ENCODE data around the gene RFTN2. TPM values are rescaled to one million over a fixed set of nuclear protein-coding genes. Genes with fewer than 3 reads are reported as not detected.

The RFTN2 gene
- total and polyA plus RNA-seq, 4 donors: 0.40 to 22.6 (median 2.0) TPM

GRCh38 chr2:197598450-197598849, 76.9 kb downstream of the RFTN2 start:
- DNase-seq: no peak
- no peaks in the 10 kb centered on the region for H3K4me1 ChIP-seq (ENCODE audit: control insufficient read depth in 5 of 5, insufficient read depth in 5 of 5, low read length in 5 of 5)
- no peak overlapping the region for H3K4me3 ChIP-seq
- ATAC-seq (ENCODE audit: insufficient read depth, low FRiP score): no peak
- H3K27me3 ChIP-seq (ENCODE audit: control insufficient read depth in 3 of 3, insufficient read depth in 3 of 3, low read length in 2 of 3): no peaks in the 10 kb centered on the region
- H3K9me3 ChIP-seq (ENCODE audit: control insufficient read depth in 4 of 4, insufficient read depth in 3 of 4, low read length in 3 of 4): no peaks in the 10 kb centered on the region
- H3K36me3 ChIP-seq (ENCODE audit: control insufficient read depth in 4 of 4, insufficient read depth in 4 of 4, low read length in 4 of 4): peaks cover 0 to 14% (median 7%) of the 10 kb centered on the region in 4 donors
- no peak overlapping the region for H3K9ac ChIP-seq (ENCODE audit: insufficient read depth in 1 of 2, low read length in 2 of 2)
- no peak overlapping the region for H3K27ac ChIP-seq (ENCODE audit: low read depth in 1 of 2, low read length in 1 of 2)
- 93 to 97% methylated on average over 5 of the region's 5 CpGs for WGBS, 2 donors
- no peak for TF ChIP-seq CTCF (IDR thresholded peaks at IDR 0.05; ENCODE audit: control extremely low read depth, extremely low read depth)

- Histone ChIP-seq H3K27me3 (ENCODE audit: control insufficient read depth in 3 of 3, insufficient read depth in 3 of 3, low read length in 2 of 3) (no peaks in the 10 kb centered on the region), H3K4me3 (no peak overlapping the region), H3K9ac (ENCODE audit: insufficient read depth in 1 of 2, low read length in 2 of 2) (no peak overlapping the region), H3K4me1 (ENCODE audit: control insufficient read depth in 5 of 5, insufficient read depth in 5 of 5, low read length in 5 of 5) (no peaks in the 10 kb centered on the region), H3K36me3 (ENCODE audit: control insufficient read depth in 4 of 4, insufficient read depth in 4 of 4, low read length in 4 of 4) (peaks cover 0 to 14% (median 7%) of the 10 kb centered on the region in 4 donors), H3K27ac (ENCODE audit: low read depth in 1 of 2, low read length in 1 of 2) (no peak overlapping the region), H3K9me3 (ENCODE audit: control insufficient read depth in 4 of 4, insufficient read depth in 3 of 4, low read length in 3 of 4) (no peaks in the 10 kb centered on the region)
- no peak for TF ChIP-seq CTCF (IDR thresholded peaks at IDR 0.05; ENCODE audit: control extremely low read depth, extremely low read depth)
- WGBS, 2 donors: 93 to 98% methylated on average over 4 of the region's 4 CpGs
- no peak for DNase-seq
- ATAC-seq (ENCODE audit: insufficient read depth, low FRiP score): no peak
These were observed 78.2 kb downstream of the RFTN2 start for GRCh38 chr2:197597166-197597565.

- Histone ChIP-seq H3K4me3 (no peak overlapping the region), H3K27me3 (ENCODE audit: control insufficient read depth in 3 of 3, insufficient read depth in 3 of 3, low read length in 2 of 3) (no peaks in the 10 kb centered on the region), H3K4me1 (ENCODE audit: control insufficient read depth in 5 of 5, insufficient read depth in 5 of 5, low read length in 5 of 5) (peaks cover 0 to 2% (median 0%) of the 10 kb centered on the region in 5 donors), H3K27ac (ENCODE audit: low read depth in 1 of 2, low read length in 1 of 2) (no peak overlapping the region), H3K9ac (ENCODE audit: insufficient read depth in 1 of 2, low read length in 2 of 2) (no peak overlapping the region), H3K9me3 (ENCODE audit: control insufficient read depth in 4 of 4, insufficient read depth in 3 of 4, low read length in 3 of 4) (no peaks in the 10 kb centered on the region), H3K36me3 (ENCODE audit: control insufficient read depth in 4 of 4, insufficient read depth in 4 of 4, low read length in 4 of 4) (peaks cover 0 to 14% (median 7%) of the 10 kb centered on the region in 4 donors)
- no peak for ATAC-seq (ENCODE audit: insufficient read depth, low FRiP score)
- DNase-seq: no peak
- TF ChIP-seq CTCF (IDR thresholded peaks at IDR 0.05; ENCODE audit: control extremely low read depth, extremely low read depth): no peak
- WGBS, 2 donors: 79 to 88% methylated on average over 1 of the region's 1 CpG
These were observed 78.6 kb downstream of the RFTN2 start for GRCh38 chr2:197596766-197597165.
